Measurements from ENCODE around the gene FHAD1.

FHAD1 gene

DNA sequence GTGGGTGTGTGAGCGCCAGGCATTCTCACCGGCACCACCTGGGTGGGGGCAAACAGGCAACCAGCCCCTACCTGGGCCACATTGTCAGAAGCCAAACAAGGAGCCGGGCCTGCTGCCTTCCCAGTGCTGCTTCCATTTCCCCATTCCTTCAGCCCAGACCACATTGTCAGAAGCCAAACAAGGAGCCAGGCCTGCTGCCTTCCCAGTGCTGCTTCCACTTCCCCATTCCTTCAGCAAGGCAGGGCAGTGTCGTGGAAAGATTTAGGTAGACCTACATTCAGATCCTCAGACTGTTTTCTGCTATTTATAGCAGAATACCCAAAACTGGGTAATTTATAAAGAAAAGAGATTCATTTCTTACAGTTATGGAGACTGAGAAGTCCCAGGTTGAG is 115.7 kb downstream of the FHAD1 start:
- no peak overlapping the region for H3K4me2 ChIP-seq (ENCODE audit: low read length)
- H3K36me3 ChIP-seq (replicated peaks; ENCODE audit: low read depth, low read length): no peaks in the 10 kb centered on the region
- H4K20me1 ChIP-seq (ENCODE audit: insufficient read depth, low read length): no peaks in the 10 kb centered on the region
- H3K27me3 ChIP-seq (ENCODE audit: low read depth, low read length): no peaks in the 10 kb centered on the region
- no peak overlapping the region for H3K9ac ChIP-seq (ENCODE audit: low read length)
- no peaks in the 10 kb centered on the region for H3K79me2 ChIP-seq (ENCODE audit: low read length)
- H3K9me3 ChIP-seq (ENCODE audit: insufficient read depth, low read length): no peaks in the 10 kb centered on the region
- no peak overlapping the region for H2AFZ ChIP-seq (ENCODE audit: low read depth, low read length)
- no peaks in the 10 kb centered on the region for H3K4me1 ChIP-seq (ENCODE audit: low read length)
- H3K4me3 ChIP-seq (ENCODE audit: low read length): no peak overlapping the region
- H3K27ac ChIP-seq (ENCODE audit: low read length): no peak overlapping the region
- TF ChIP-seq CTCF (IDR thresholded peaks at IDR 0.05; ENCODE audit: low read depth, low read length): no peak
- TF ChIP-seq EZH2phosphoT487 (IDR thresholded peaks at IDR 0.05; ENCODE audit: low read depth): no peak

DNA sequence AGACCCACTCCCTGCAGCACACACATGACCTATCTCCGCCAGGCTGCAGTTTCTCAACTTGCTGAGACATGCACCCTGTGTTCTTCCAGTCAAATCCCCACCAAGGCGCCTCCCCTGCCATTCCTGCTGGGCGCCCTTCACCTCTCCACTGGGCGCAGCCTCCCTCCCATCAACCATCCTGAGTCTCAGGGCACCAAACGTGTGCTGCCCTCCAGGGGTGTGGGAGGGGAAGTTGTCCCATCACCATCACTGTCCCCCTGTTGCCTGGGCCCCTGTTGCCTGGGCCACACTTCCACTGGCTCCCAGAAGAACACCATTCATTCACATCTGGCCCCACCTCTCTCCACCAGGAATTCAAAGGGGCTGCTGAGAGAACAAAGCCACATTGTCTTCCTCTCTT is 117.7 kb downstream of the FHAD1 start:
- TF ChIP-seq CTCF (IDR thresholded peaks at IDR 0.05; ENCODE audit: low read depth, low read length) (peak; percentile 22; the same call in 1 of the 2 replicates), EZH2phosphoT487 (IDR thresholded peaks at IDR 0.05; ENCODE audit: low read depth) (no peak)
- no peak overlapping the region for H2AFZ ChIP-seq (ENCODE audit: low read depth, low read length)

DNA sequence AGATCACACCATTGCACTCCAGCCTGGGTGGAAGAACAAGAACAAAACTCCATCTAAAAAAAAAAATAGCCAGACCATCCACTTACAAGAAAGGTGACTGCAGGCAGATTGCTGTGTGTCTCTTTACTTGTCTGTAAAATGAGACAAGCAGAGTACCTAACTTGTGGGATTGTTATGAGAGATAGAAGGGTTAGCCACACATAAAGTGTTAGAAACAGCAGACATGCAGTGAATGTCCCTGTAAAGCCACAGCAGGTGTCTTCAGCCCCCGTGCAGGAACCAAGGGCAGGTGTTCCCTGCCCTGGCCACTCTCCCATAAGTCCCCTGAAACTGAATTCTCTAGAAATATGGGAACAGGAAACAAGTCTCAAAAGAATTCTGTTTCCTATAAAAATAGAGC is 121.9 kb downstream of the FHAD1 start:
- Histone ChIP-seq H3K36me3 (replicated peaks; ENCODE audit: low read depth, low read length) (no peaks in the 10 kb centered on the region), H3K9ac (ENCODE audit: low read length) (no peak overlapping the region), H3K27ac (ENCODE audit: low read length) (no peak overlapping the region), H2AFZ (ENCODE audit: low read depth, low read length) (no peak overlapping the region), H3K27me3 (ENCODE audit: low read depth, low read length) (no peaks in the 10 kb centered on the region), H4K20me1 (ENCODE audit: insufficient read depth, low read length) (no peaks in the 10 kb centered on the region), H3K4me2 (ENCODE audit: low read length) (no peak overlapping the region), H3K4me3 (ENCODE audit: low read length) (no peak overlapping the region), H3K9me3 (ENCODE audit: insufficient read depth, low read length) (no peaks in the 10 kb centered on the region), H3K4me1 (ENCODE audit: low read length) (no peaks in the 10 kb centered on the region), H3K79me2 (ENCODE audit: low read length) (no peaks in the 10 kb centered on the region)
- no peak for TF ChIP-seq CTCF (IDR thresholded peaks at IDR 0.05; ENCODE audit: low read depth, low read length)
- TF ChIP-seq EZH2phosphoT487 (IDR thresholded peaks at IDR 0.05; ENCODE audit: low read depth): no peak

More for the DNA sequence above, 117.7 kb downstream of the FHAD1 start:
- Histone ChIP-seq H3K27ac (ENCODE audit: low read length) (no peak overlapping the region), H3K36me3 (replicated peaks; ENCODE audit: low read depth, low read length) (no peaks in the 10 kb centered on the region), H3K79me2 (ENCODE audit: low read length) (no peaks in the 10 kb centered on the region), H3K9ac (ENCODE audit: low read length) (no peak overlapping the region), H4K20me1 (ENCODE audit: insufficient read depth, low read length) (no peaks in the 10 kb centered on the region), H3K4me3 (ENCODE audit: low read length) (no peak overlapping the region), H3K27me3 (ENCODE audit: low read depth, low read length) (no peaks in the 10 kb centered on the region), H3K4me1 (ENCODE audit: low read length) (no peaks in the 10 kb centered on the region), H3K4me2 (ENCODE audit: low read length) (no peak overlapping the region), H3K9me3 (ENCODE audit: insufficient read depth, low read length) (no peaks in the 10 kb centered on the region)

DNA sequence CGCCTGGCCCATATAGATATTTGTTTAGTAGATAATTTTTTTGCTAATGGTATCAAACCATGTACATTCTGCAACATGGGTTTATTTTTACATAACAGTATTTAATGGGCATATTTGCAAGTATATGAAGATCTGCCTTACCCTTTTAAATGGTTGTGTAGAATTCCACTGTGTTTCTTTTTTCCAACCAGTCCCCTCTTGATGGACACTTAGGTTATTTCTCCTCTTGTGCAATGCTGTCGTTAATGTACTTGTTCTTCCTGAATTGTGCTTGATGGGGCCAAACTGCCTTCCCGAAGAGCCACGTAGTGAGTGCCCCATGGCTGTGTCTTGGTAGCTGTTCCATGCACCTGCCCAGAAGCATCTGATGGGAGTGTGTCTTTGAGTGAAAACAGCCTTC is 123.2 kb downstream of the FHAD1 start:
- Histone ChIP-seq H3K4me1 (ENCODE audit: low read length) (no peaks in the 10 kb centered on the region), H3K4me3 (ENCODE audit: low read length) (no peak overlapping the region), H4K20me1 (ENCODE audit: insufficient read depth, low read length) (no peaks in the 10 kb centered on the region), H2AFZ (ENCODE audit: low read depth, low read length) (no peak overlapping the region), H3K79me2 (ENCODE audit: low read length) (no peaks in the 10 kb centered on the region), H3K9ac (ENCODE audit: low read length) (no peak overlapping the region), H3K27me3 (ENCODE audit: low read depth, low read length) (no peaks in the 10 kb centered on the region), H3K4me2 (ENCODE audit: low read length) (no peak overlapping the region), H3K36me3 (replicated peaks; ENCODE audit: low read depth, low read length) (no peaks in the 10 kb centered on the region), H3K9me3 (ENCODE audit: insufficient read depth, low read length) (no peaks in the 10 kb centered on the region), H3K27ac (ENCODE audit: low read length) (no peak overlapping the region)
- TF ChIP-seq CTCF (IDR thresholded peaks at IDR 0.05; ENCODE audit: low read depth, low read length) (no peak), EZH2phosphoT487 (IDR thresholded peaks at IDR 0.05; ENCODE audit: low read depth) (no peak)
